Kidney epithelial cell (primary cell): ENCODE results near the gene BBS9. TPM values are rescaled to one million over a fixed set of nuclear protein-coding genes. Genes with fewer than 3 reads are reported as not detected.

Source experiments
- DNase-seq: peaks from one replicate; pipeline ENCODE4 v3.0.0-alpha.2; 2010; ENCODE audit warnings: low read depth
- H3K27me3 ChIP-seq: 2 replicates; pipeline ENCODE4 v1.6.0; 2011; ENCODE audit warnings: low read length; ENCODE audit not compliant: control insufficient read depth, insufficient read depth
- H3K36me3 ChIP-seq: 2 replicates; pipeline ENCODE4 v1.5.1; 2011; ENCODE audit warnings: low read length; ENCODE audit not compliant: control insufficient read depth, insufficient read depth
- H3K4me3 ChIP-seq: 2 replicates; pipeline ENCODE4 v1.5.1; 2011; ENCODE audit warnings: low read depth, mild to moderate bottlenecking, control low read depth, low read length
- CTCF ChIP-seq: IDR thresholded peaks from 2 replicates; pipeline ENCODE4 v1.5.1; 2011; ENCODE audit warnings: mild to moderate bottlenecking, moderate library complexity, low read length, control low read depth, inconsistent platforms; ENCODE audit not compliant: insufficient read depth, poor library complexity, severe bottlenecking
- total RNA-seq: library from RNA; depleted of rRNA; stranded (reverse); fragments of >200 nt; gene quantifications from 2 replicates; pipeline ENCODE4 v1.2.3, GENCODE V29; 2015

BBS9 gene
- total RNA-seq, 1 donor from 2014 or later = 20.4 TPM

GRCh38 chr7:33101906-33102305, 27.5 kb upstream of the BBS9 start:
- no peaks in the 10 kb centered on the region for H3K36me3 ChIP-seq
- no peak for DNase-seq
- TF ChIP-seq CTCF = no peak
- H3K27me3 ChIP-seq = no peaks in the 10 kb centered on the region
- H3K4me3 ChIP-seq = no peak overlapping the region

- DNase-seq = no peak
- H3K27me3 ChIP-seq = no peaks in the 10 kb centered on the region
Measured at GRCh38 chr7:33107136-33108066, 22.0 kb upstream of the BBS9 start.

GRCh38 chr7:33108554-33109004, 20.8 kb upstream of the BBS9 start:
- Histone ChIP-seq H3K4me3 (peak overlapping the region; percentile 84), H3K27me3 (no peaks in the 10 kb centered on the region), H3K36me3 (no peaks in the 10 kb centered on the region)
- no peak for DNase-seq
- TF ChIP-seq CTCF = no peak

More at GRCh38 chr7:33107136-33108066, 22.0 kb upstream of the BBS9 start:
- Histone ChIP-seq H3K4me3 (peak overlapping the region; percentile 84), H3K36me3 (no peaks in the 10 kb centered on the region)
- TF ChIP-seq CTCF = peak; percentile 44

- H3K4me3 ChIP-seq = peak within 1 kb of the TSS; percentile 84
- no peak for DNase-seq
- no peaks in the 10 kb centered on the region for H3K27me3 ChIP-seq
- no peak for TF ChIP-seq CTCF
- no peaks in the 10 kb centered on the region for H3K36me3 ChIP-seq
Measured at GRCh38 chr7:33109005-33109757, 20.2 kb upstream of the BBS9 start, which contains the start of gene RP9. Gene RP9 (minus strand): TSS chr7:33109404. CDS start chr7:33109372, 32 bp downstream.

- peak overlapping the region; percentile 84 for H3K4me3 ChIP-seq
- no peaks in the 10 kb centered on the region for H3K27me3 ChIP-seq
- DNase-seq = no peak
- H3K36me3 ChIP-seq = no peaks in the 10 kb centered on the region
- no peak for TF ChIP-seq CTCF
Measured at GRCh38 chr7:33109758-33110238, 19.6 kb upstream of the BBS9 start.
